SW 1271 (cell line): ENCODE results near the gene METTL16.

Experiments
- DNase-seq, 2 experiments: peaks; one replicate each; lab custom pipeline; 2025; lab: John Stamatoyannopoulos, UW

METTL16 gene

GRCh38 chr17:2396192-2396567, 115.5 kb downstream of the METTL16 start:
- DNase-seq = no peak

DNA sequence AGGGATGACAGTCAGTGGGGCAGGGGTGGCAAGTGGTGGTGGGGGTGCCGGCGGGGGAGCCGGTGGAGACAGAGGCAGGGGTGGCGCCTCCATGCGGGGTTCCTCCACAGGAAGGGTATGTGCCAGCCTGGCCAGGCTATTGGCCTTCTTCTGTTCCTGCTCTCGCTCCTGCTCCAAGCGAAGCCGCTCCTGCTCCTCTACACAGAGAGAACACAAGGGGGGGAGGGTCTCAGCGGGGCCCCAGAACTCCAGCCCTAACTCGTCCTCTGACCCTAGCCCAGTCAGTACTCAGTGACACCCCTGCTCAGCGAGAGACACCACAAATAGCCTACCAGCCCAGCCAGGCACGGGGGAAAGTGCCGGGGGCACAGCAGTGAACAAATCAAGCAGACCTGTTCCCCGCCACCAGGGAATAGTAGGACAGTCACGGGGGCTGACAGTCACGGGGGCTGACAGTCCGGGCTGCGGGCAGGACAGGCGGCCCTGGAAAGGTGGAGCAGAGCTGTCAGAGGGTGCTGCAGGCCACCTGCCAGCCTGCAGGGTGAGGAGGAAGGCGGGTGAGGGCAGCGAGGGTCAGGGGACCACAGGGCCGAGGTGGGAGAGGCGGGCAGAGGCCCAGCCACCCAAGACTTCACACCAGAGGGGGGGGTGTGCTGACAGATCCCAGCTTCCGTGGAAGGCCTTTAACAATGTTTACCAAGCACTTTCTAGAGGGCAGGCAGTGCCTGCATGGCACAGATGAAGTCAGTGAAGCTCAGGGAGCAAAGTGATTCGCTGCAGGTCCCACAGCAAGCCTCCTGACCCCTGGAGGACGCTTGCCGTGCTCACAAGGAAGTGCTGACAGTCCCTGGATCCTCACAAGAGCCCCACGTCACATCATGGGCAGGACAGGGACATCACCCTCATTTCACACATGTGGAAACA, 116.2 kb downstream of the METTL16 start:
- DNase-seq = peak in 1 of 2 experiments; percentile 20

DNA sequence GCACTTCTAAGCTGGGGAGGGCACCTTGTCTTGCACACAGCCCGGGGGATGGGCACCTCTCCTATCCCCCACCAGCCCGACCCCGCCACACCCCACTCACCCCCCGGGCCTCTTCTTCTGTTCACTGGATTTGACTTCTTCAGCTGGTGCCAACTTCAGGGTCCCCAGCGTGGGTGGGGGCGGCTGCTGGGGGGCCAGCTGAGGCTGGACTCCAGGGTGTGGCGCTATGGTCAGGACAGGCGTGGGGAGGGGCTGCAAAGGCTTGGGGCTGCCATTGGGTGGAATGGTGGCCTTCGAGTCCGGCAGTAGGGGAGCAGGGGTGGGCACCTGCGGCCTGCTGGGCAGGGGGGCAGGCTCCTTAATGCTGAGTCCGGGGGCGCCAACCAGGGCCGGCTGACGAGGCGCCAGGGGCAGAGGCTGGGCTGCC, 116.9 kb downstream of the METTL16 start:
- DNase-seq = no peak

DNA sequence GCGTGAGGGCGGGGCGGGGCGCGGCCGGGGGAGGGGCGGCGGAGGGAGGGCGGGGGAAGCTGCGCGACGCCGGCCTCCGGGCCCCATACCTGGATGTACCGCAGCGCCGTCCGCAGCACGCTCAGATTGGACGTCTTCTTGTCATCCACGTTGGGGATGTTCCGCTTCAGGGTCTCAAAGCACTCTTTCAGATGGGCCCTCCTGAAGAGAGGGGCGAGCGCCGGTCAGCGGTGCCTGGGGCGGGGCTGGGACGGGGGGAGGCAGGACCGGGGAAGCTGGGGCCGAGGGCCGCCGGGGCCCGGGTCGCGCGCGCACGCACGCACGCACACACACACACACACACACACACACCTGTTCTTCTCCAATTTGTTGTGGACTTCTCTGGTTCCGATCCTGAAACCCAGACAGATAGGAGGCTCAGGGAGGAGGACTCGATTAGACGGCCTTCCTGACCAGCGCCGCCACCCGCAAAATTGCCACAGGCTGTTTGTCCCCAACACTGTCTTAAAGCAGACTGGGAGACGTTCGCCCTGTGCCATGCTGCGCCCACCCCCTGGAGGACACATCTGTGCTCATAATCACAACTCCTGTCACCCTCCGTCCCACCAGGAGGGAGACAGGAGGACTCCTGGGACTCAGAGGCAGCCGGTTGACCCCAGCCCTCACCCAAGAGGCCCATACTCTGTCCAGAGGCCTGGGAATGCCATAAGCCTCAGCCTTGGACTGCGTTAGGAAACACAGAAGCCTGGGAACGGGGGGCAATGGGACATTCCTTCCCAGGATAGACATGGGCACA, 117.5 kb downstream of the METTL16 start:
- DNase-seq = no peak

- DNase-seq = peak; percentile 58 to 80
These were observed 118.3 kb downstream of the METTL16 start for GRCh38 chr17:2393174-2393953.

- peak; percentile 81 to 89 for DNase-seq
These were observed 119.2 kb downstream of the METTL16 start for GRCh38 chr17:2392252-2393173.

GRCh38 chr17:2391597-2392251, 120.0 kb downstream of the METTL16 start:
- no peak for DNase-seq

GRCh38 chr17:2390199-2390836, 121.4 kb downstream of the METTL16 start:
- no peak for DNase-seq

DNA sequence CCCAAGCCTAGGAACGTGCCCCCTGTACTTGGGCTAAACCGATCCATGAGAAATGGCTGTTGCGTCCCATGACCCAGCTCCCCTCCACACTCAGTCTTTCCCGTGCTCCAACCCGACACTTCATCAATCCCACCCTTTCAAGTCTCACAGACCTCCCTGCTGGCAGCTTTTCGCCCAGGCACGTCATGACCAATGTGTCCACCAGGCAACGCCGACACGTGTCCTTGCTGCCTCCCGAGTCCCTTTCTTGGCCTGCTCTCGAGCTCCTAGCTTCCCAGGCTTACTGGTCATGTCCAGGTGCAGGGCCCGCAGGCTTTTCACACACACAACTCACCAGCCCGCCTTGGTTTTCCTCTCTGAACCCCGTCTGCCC, 123.0 kb downstream of the METTL16 start:
- DNase-seq = no peak

DNA sequence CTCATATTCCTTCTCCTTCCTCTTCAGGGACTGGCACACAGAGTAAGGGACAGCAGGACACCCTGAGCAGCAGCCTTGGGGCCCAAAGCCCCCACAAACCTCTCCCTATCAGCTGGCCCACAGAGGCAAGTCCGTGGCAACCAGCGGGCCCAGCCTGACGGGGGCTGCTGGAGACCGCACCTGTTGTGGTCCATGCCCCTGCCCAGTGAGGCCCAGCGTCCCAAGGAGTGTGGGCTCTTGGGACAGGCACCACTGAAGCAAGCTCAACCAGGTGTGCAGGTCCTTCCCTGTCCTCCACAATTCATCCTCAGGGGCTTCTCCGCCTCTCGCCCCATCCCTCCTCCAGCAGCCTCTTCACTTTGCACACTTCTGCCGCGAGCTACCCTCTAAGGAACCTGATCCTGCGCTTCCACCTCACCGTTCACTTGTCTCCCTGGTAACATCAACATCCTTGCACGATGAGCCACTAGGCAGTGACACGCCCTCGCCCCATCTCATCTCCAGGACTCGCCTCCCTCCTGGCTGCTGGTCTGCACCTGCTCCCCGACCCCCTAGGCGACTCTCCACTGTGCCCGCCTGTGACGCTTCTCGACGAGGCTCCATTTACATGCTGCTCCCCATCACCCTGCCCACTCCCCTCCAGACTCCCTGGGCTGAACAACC, 123.5 kb downstream of the METTL16 start:
- no peak for DNase-seq

GRCh38 chr17:2387086-2388019, 124.3 kb downstream of the METTL16 start:
- DNase-seq = no peak

DNA sequence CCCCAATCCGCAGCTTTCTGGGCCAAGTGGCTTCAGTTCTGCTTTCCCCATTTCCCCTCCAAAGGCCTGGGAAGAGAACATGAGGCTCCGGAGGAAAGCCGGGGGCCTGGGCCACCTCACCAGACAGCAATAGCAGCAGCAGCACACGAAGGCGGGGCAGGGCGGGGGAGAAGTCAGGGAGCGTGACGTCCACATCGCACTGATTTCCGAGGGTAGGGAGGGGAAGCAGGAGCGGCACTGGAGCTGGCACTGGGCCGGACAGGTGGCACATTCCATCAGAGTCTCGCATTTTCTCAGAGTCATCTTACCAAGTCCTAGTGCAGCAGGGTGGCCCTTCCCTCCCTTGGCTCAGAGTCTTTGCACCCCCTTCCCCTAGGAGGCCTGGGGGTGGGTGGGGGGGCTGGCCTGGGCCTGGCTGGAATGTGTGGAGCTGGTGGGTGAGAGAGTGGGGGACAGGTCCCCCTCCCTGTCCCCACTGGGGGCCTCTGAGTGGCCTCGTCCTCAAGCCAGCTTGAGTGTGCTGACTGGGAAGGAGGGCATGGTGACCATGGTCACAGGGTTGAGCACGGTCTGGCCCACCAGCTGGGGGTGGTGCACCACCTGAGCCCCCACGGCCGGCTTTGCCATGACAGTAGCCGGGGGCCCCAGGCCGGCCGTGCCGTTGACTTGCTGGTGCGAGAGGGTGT, 125.1 kb downstream of the METTL16 start:
- no peak for DNase-seq

DNA sequence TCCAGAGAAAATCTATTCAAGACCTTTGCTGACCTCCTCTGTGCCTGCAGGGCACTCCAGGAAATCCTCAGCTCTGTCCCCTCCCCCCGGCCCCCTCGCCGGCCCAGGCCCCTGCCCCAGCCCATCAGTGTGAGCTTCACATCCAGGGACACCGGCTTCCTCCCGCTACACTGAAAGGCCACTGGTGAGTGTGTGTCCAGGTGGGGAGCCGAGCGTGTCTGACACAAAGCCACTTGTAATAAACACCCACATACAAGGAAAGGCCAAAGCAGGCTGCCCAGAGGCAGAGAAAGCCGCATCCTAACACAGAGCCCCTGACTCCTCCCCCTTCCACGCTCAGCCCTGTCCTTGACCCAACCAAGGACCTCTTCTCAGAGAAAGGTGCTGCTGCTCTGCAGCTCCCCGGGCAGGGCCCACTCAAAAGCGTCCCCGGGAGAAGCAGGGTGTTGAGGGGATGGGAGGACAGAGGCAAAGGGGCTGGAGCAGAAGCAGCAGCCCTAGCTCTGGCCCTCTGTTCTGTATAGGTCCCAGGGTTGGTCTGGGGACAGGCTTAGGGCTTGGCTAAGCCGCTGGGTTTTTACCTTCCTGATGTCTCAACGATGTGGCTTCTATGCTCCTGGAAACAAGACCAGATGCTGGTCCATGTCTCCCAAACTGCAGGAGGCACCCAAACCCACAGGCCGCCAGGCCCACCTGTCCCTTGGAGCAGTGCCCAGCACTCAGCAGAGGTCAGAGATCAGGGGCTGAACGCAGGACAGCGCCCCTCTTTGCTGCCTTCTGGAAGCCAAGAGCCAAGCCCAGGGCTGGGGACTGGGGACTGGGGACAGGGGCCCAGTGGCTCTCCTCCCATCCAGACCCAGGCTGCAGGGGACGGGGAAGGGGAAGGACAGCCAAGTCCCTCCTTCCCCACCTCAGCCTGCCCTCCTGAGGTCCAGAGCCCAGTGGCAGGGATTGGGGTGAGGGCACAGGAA, 126.2 kb downstream of the METTL16 start:
- no peak for DNase-seq

DNA sequence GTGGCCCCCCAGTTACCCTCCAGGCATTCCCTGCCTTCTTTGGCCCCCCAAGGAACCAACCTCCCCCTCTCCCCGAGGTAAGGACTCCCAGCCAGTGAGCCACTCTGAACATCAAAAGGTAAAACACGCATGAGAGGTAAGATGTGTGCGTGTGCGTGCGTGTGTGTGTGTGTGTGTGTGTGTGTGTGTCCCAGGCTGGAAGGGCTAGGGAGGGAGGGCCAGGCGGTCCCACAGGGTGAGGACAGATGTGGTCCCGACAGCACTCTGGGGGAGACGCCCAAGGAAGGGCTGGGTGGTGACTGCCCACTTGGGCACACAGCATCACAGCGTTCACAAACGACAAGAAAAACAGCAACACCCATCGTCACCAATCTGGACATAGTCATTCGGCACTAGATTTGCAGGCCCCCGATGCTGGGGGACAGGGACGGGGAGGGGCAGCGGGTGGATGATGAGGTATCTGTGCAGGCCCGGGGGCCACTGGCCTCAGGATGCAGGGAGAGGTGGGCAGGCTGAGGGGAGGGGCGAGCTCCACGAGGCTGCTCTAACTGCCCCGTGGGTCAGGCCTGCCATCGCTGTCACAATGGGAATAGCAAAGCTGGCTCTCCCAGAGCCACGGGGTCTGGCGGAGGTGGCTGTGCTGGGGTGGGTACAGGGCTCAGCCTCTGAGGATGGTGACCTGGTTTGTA, 127.1 kb downstream of the METTL16 start:
- no peak for DNase-seq

GRCh38 chr17:2383628-2384167, 128.0 kb downstream of the METTL16 start:
- DNase-seq = no peak
